GM11168 (cell line): ENCODE measurements around the gene FAM9A.

Experiments
- in situ Hi-C: fragments of 300-500 bp; cut with MboI; formaldehyde crosslinking; loops from one replicate; pipeline ENCODE4 v1.12.0; 2022; ENCODE audit warnings: low sequenced_read_pairs; ENCODE audit not compliant: unreplicated experiment

FAM9A gene

DNA sequence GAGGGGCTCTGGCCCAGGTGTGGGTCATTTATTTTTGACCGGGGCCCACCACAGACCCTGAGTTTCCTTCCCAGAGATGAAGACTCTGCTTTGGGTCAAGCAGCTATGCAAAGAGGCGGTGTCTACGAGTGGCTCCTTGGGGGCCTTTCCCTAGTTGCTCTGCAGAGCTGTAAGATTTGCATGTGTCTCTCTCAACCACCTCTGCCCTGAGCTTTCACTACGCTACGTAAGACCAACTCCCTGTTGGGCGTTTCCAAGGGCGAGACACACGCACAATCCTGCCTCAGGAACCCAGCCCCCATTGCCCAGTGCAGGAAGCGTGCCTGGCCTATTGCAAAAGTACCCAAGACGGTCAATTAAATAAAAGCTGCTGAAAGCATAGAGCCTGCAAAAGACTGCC lies 59.2 kb downstream of the FAM9A start:
- in situ Hi-C loops = loop anchor here (25.0 kb wide), 1 partner anchor 755 kb away; no protein-coding TSS in a partner anchor
